HG03442 (cell line): ENCODE data around the gene FIS1.
"Not testable (repeated sequence)": the region's sequence is repeated elsewhere in the genome, so short reads cannot be mapped to it uniquely, and the experiment has no call there.

Experiments
- ATAC-seq: cut with Tn5 transposase; IDR thresholded peaks from one replicate; pipeline ENCODE4 v1.9.1; 2021; ENCODE audit warnings: mild to moderate bottlenecking, moderate library complexity; ENCODE audit not compliant: unreplicated experiment

Gene FIS1

DNA sequence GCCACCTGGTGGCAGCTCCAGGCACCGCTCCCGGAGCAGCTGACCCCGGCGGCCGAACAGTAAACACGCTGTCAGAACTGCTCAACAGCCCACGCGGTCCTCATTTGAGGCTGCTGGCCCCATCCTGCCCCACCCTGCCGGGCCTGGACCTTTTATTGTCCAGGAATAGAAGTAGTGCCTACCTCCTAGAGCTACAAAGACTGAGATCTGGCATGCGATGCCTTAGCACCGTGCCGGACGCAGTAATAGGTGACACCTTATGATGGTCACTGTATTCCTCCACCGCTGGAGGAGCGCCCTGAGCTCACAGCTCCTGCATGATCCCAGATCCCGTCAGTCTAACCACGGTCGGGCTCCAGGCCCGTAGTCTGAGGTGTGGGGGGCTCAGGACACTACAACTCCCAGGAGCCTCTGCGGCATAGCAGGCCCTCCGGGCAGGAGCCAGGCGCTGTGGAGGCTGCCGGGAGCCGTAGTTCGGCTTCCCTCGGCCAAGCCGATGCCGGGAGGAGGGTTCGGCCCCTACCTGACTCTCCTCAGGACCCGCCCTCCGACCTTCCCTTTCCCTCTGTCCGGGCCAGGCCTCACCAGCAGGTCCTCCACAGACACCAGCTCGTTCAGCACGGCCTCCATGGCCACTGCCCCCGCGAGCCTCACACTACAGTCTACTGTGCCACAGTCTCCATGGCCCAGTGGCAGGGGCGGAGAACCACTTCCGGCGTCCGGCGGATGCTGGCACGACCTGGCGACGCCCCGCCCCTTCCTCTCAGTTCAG, at the start of gene FIS1:
Gene FIS1, minus strand, starts transcription at position 707 of the 772 bp plus-strand sequence. Its CDS starts 77 bp downstream, at position 630.
- peak; percentile 90 for ATAC-seq

GRCh38 chr7:101294039-101294831, 49.4 kb upstream of the FIS1 start:
- ATAC-seq, result no peak

DNA sequence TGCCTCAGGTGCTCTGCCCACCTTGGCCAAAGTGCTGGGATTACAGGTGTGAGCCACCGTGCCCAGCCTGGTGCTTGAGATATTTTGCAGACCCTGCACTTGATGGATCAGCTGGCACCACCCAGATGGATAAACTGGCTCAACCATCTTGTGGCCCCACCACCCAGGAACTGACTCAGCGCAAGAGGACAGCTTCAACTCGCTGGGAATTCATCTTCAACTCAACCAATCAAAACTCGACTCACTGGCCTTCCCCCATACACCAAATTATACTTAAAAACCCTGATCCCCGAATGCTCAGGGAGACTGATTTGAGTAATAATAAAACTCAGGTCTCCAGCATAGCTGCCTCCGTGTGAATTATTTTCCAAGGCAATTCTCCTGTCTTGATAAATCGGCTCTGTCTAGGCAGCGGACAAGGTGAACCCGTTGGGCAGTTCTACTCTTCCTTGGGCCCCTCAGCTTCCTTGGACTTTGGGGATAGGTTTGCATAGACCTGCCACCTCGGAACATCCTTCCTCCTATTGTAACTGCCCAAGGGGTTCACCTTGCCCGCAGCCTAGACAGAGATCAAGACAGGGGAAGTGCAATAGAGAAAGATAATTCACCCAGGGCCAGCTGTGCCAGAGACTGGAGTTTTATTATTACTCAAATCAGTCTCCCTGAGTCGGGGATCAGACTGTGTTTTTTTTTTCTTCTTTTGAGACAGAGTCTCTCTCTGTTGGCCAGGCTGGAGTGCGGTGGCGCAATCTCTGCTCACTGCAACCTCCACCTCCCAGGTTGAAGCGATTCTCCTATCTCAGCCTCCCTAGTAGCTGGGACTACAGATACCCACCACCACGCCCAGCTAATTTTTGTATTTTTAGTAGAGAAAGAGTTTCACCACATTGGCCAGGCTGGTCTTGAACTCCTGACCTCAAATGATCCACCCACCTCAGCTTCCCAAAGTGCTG, 48.5 kb upstream of the FIS1 start:
- ATAC-seq, result not testable (repeated sequence)

DNA sequence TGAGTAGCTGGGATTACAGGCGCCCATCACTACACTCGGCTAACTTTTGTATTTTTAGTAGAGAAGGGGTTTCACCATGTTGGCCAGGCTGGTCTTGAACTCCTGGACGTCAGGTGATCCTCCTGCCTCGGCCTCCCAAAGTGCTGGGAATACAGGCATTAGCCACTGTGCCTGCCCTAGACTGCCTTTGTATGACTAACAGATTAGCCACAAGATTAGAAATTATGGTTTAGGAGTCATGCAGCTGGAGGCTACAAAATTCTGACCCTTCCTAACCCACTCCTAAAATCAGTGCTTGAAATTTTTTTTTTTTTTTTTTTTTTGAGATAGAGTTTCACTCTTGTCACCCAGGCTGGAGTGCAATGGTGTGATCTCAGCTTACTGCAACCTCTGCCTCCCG, 47.7 kb upstream of the FIS1 start:
- ATAC-seq, result not testable (repeated sequence)

GRCh38 chr7:101290186-101291037, 45.5 kb upstream of the FIS1 start:
- ATAC-seq, result not testable (repeated sequence)

GRCh38 chr7:101289687-101290086, 44.8 kb upstream of the FIS1 start:
- ATAC-seq, result peak; percentile 63

DNA sequence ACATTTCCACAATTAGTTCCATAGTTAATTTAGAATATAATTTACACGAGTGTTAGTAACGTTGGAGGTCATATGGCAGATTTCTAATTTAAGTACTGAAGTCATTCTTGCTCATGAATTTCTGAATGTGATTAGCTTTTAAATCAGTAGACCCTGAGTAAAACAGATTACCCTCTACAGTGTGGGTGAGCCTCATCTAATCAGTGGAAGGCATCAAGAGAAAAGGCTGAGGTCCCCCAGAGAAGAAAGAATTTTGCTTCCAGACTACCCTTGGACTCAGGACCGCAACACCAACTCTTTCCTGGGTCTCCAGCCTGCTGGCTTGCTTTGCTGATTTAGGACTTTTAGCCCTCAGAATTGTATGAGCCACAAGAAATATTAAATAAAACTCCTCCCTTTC, 43.6 kb upstream of the FIS1 start:
- ATAC-seq, result no peak

GRCh38 chr7:101287032-101287431, 42.2 kb upstream of the FIS1 start:
- ATAC-seq, result no peak

DNA sequence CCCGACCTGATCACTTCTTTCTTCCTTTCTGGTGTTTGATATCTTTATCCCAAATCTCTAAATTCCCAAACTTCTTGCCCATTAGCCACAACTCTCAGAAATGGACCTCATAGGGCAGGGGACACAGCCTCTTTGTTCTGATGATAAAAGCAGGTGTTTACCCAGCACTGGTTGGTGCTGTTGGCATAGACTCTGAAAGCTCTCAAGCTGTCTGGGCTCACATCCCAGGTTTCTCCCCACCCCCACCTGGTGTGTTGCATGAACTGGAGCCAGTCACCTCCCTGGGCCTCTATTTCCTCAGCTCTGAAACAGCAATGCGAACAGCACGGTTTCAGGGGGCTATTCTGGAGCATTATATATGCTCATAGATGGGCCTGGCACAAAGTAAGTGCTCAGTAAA, 41.0 kb upstream of the FIS1 start:
- not testable (repeated sequence) for ATAC-seq

- no peak for ATAC-seq
Observed at GRCh38 chr7:101285171-101285570, 40.3 kb upstream of the FIS1 start.

GRCh38 chr7:101280912-101281311, 36.0 kb upstream of the FIS1 start:
- not testable (repeated sequence) for ATAC-seq

GRCh38 chr7:101278461-101279292, 33.8 kb upstream of the FIS1 start:
- no peak for ATAC-seq

DNA sequence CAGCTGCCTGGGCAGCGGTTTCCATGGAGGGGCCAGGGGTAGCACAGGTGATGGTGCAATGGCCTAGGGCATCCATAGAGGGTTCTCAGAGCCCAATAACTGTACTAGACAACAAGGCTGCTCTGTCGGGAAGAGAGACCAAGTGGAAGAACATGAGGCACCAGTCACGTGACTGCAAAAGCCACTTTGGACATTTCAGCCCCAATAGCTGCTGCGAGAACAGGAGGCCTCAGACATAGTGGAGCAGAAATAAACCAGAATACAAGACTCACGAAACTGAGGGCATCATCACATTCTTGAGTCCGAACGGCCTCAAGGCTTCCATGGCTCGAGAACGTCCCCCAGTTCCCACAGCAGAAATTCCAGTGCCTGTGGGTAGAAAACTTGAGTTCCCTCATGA, 32.3 kb upstream of the FIS1 start:
- no peak for ATAC-seq

- ATAC-seq, result no peak
Observed at GRCh38 chr7:101273206-101273605, 28.3 kb upstream of the FIS1 start.

GRCh38 chr7:101271021-101271420, 26.1 kb upstream of the FIS1 start:
- no peak for ATAC-seq

DNA sequence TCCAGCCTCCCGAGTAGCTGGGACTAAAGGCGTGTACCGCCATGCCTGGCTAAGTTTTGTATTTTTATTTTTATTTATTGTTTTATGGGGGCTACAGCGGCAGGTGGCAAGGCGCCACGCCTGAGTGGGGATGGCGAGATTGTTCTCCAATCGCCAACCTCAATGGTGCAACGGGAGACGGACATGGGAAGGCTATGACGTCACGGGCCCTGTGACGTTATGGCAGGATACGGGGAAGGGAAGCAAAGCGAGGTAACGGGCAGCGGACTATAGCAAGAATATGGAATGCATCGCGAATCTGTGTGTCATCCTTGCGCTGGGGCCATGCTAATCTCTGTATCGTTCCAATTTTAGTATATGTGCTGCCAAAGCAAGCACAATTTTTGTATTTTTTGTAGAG, 24.8 kb upstream of the FIS1 start:
- ATAC-seq, result no peak

DNA sequence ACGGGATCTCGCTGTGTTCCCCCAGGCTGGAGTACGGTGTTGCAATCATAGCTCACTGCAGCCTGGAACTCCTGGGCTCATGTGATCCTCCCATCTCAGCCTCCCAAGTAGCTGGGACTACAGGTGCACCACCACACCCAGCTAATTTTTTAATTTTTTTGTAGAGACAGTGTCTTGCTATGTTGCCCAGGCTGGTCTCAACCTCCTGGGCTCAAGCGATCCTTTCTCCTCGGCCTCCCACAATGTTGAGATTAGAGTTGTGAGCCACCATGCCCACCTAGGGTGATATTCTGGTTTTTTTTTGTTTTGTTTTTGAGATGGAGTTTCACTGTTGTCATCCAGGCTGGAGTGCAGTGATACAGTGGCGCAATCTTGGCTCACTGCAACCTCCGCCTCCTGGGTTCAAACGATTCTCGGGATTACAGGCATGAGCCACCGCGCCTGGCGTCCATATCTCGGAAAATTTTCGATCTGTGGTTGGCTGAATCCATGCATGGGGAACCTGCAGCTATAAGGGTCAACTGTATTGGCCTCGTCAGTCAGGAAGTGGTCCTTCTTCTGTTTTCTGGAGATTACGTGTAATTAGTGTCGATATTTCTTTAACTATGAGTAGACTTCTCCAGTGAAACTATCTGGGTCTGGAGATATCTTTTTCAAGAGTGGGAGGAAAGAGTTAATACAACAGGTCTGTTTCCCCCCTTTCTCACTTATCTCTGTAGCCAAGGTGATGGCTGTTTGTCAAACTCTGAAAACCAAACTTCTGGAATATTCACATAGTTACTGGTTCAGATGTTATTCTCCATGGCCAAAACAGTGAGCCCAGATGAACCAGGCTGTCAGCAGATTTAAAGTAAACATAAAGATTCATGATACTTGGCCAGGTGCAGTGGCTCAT, 21.0 kb upstream of the FIS1 start:
- no peak for ATAC-seq

GRCh38 chr7:101264102-101264706, 19.3 kb upstream of the FIS1 start:
- ATAC-seq, result not testable (repeated sequence)
